Transverse colon (tissue), 4 donors: ENCODE measurements around the gene ACACA.

Experiments
- EP300 ChIP-seq: sonication (generic); formaldehyde crosslinking; IDR thresholded peaks from one replicate; pipeline ENCODE4 v1.6.1; 2017; ENCODE audit warnings: antibody characterized with exemption, low read depth
- POLR2A ChIP-seq: fragments of 450-650 bp; IDR thresholded peaks from one replicate; pipeline ENCODE4 v1.6.1; 2016; ENCODE audit warnings: antibody characterized with exemption, mild to moderate bottlenecking, moderate library complexity
- POLR2AphosphoS5 ChIP-seq, 3 donors: sonication (generic); formaldehyde crosslinking; IDR thresholded peaks; one replicate each; pipeline ENCODE4 v1.6.1; 2016; ENCODE audit warnings: antibody characterized with exemption in 3 of 3
- TF ChIP-seq, protein P1 (sequence below), 5 experiments: fragments of 200-600 bp in 3 of 5; fragments of 450-650 bp in 2 of 5; sonication (generic) in 3 of 5; IDR thresholded peaks; 1 replicate in 2 of 5; 2 replicates in 3 of 5; pipeline ENCODE4 v1.5.1; 2016 to 2017; ENCODE audit warnings: antibody characterized with exemption in 5 of 5, inconsistent platforms in 3 of 5, mild to moderate bottlenecking in 2 of 5, moderate library complexity in 1 of 5

GRCh38 chr17:37064206-37064605 lies 342.4 kb downstream of the ACACA start:
- TF ChIP-seq POLR2A = no peak
- TF ChIP-seq, protein P1, sequence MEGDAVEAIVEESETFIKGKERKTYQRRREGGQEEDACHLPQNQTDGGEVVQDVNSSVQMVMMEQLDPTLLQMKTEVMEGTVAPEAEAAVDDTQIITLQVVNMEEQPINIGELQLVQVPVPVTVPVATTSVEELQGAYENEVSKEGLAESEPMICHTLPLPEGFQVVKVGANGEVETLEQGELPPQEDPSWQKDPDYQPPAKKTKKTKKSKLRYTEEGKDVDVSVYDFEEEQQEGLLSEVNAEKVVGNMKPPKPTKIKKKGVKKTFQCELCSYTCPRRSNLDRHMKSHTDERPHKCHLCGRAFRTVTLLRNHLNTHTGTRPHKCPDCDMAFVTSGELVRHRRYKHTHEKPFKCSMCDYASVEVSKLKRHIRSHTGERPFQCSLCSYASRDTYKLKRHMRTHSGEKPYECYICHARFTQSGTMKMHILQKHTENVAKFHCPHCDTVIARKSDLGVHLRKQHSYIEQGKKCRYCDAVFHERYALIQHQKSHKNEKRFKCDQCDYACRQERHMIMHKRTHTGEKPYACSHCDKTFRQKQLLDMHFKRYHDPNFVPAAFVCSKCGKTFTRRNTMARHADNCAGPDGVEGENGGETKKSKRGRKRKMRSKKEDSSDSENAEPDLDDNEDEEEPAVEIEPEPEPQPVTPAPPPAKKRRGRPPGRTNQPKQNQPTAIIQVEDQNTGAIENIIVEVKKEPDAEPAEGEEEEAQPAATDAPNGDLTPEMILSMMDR (IDR thresholded peaks at IDR 0.05) = no peak
- TF ChIP-seq EP300 = no peak
- TF ChIP-seq POLR2AphosphoS5 (IDR thresholded peaks at IDR 0.05) = no peak
